Stimulated activated CD4-positive, alpha-beta T cell treated with anti-CD3 and anti-CD28 coated beads, Interleukin-15, amount 100 ng/mL, for 1 hour (primary cell): ENCODE measurements around the gene ABRACL.
"Not testable (repeated sequence)": the region's sequence is repeated elsewhere in the genome, so short reads cannot be mapped to it uniquely, and the experiment has no call there.

ENCODE experiments used
- DNase-seq, 2 donors: peaks; one replicate each; pipeline ENCODE4 v3.0.0-alpha.2; 2020; ENCODE audit warnings: low read depth in 1 of 2, low spot score in 1 of 2

ABRACL gene

GRCh38 chr6:139010674-139011073 lies 17.9 kb upstream of the ABRACL start:
- no peak for DNase-seq

GRCh38 chr6:139011980-139012379 lies 16.6 kb upstream of the ABRACL start:
- no peak for DNase-seq

- no peak for DNase-seq
Measured at GRCh38 chr6:139013185-139013800, 15.3 kb upstream of the ABRACL start.

DNA sequence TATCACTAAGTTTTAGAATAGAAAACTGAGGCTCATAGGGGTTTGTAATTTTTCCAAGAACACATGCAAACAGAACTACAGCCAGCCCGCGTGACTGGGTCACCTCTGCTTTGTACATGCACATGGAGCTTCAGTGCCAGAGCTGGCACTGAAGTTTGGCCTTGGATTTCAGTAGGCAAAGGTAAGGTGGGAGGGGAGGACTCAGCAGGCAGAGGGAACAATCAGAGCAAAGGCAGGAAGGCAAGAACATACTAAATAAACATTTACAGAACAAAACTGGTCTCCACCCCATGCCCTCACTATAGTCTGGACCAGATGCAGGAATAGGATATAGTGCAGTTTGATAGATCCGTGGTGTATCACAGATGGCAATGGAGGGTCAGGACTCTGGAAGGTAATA lies 13.6 kb upstream of the ABRACL start:
- no peak for DNase-seq

DNA sequence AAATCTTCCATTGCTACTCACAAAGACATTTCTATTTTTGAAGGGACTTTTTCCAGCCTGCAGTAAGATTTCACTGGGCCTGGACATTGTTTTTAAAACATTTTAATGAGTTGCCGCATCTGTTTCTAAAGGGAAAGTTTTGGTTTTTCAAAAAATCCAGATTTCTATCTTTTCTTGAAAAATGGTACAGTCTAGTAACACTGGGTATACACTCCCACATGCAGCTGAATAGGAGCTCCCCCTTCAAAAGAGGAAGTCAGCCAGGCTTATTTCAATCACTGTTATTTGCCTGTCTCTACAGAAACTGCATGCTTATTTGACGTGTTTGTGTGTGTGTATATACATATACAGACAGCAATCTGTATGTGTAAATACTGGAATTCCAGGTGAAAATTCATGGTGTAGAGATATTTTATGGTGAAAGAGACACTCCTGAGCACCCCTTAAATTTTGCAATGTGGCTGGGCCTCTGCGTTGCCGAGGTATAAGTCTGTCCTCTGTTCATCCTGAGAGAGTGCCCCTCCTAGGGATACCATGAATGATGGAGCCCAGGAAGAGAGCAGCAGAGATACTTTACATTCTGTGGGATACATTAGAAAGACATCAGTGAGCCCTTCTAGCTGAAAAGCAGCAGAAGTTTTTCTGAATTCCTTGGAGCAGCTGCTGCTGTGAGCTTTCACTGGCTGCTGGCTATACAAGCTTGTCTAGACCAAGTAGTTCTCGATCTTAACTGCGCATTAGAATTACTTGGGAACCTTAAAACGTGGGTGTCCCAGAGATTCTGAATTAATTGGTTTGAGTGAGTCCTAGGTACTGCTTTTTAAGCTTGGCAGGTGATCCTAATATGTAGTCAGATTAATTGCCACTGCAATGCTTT lies 12.0 kb upstream of the ABRACL start:
- no peak for DNase-seq

- DNase-seq = no peak
Measured at GRCh38 chr6:139017227-139017626, 11.3 kb upstream of the ABRACL start.

GRCh38 chr6:139019722-139020121 lies 8.8 kb upstream of the ABRACL start:
- no peak for DNase-seq

- no peak for DNase-seq
Measured at GRCh38 chr6:139020689-139021088, 7.9 kb upstream of the ABRACL start.

DNA sequence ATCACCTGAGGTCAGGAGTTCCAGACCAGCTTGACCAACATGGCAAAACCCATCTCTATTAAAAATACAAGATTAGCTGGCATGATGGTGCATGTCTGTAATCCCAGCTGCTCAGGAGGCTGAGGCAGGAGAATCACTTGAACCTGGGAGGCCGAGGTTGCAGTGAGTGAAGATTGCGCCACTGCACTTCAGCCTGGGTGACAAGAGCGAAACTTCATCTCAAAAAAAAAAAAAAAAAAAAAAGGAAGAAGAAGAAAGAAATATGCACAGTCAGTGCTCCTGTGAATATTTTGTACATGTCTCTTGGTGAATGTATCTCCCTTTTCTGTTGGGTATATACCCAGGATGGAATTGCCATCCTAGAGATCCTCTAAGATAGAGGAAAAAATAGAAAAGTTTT lies 3.1 kb upstream of the ABRACL start:
- DNase-seq = not testable (repeated sequence)

DNA sequence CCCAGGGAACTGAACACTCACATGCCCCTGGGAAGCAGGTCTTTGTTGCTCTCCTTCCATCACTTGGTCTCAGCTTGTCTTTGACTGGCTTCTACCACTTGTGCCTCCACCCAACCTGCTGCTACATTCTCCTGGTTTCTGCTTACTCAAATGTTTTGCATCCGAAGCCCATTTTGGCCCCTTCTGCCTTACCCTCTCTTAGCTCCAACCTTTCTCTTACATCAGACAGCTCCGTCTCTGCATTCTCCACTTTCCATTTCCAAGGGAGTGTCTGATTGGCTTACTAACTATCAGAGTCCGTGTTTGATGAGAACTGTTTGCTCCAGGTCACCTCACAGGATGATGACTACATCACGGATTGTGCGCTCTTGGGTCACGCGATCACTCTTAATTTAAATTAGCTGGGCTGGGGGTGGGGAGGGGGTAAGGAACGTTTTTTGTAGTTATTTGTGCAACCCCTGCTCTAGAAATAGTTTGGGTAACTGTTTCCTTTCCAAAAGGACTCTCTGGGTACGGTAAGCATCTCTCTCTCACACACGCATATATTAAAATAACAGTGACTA lies 844 bp upstream of the ABRACL start:
- DNase-seq = no peak

- DNase-seq = no peak
Measured at GRCh38 chr6:139028215-139028657, 309 bp upstream of the ABRACL start.

DNA sequence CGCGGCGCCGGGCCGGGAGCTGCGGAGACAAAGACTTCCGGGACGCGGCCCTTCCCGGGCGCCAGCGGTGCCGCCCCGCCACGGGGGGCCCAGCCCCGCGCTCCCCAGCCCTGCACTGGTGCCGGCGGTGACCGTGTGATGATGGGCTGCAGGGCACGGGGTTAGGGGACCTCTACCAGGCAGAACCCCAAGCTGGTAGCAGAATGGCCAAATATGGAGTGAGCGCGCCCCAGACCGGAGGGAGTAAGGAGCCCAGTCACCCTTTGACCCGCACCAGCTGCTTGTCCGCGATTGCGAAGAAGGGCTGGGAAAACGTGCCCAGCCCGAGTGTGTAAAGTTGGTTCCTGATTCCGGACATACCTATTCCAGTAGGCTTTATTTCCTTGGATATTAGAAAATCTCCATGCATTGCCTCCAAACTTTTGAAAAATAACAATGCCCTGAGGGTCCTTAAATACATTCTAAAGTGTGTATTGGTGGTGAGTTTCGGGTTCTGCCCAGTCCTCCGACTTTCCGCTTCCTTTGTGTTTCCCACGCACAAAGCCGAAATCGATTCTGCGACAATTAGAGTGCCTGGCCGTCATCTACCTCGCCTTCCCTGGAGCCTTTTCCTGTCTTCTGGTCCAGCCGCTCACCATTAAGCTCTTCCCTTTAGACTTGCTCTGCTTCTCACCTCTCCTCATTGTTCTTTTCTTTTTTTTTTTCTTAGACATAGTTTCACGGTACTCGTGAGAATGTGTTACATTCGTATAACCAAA lies 1.1 kb downstream of the ABRACL start:
- DNase-seq = no peak

DNA sequence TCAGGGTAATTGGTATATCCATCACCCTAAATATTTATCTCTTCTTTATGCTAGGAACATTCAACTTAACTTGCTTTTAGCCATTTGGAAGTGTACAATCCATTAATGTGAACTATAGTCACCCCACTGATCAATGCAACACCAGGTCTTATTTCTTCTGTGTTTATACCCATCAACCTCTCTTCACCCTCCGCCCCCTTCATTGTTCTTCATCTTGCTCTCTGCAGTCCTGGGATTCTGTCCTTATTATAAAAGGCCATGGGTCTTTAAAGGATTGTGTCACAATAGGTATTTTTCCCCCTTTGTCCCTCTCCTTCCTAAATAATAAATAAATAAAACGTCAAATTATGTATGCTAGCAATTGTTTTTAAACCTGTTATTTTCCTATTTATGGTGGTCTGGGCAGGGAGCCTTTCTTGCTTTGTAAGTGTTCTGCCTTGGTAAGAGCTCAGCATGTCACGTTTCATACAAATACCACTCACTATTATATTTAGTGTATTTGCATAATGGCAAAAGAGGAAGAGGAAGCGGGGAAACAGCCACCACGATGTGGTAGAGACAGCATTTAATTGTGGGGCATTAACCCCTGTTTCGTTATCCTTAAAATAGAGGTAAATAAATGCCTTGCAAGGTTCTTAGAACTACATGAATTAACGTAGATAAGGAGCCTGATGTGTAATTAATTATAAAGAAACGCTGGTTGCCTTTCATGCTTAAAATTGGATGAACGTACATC lies 1.9 kb downstream of the ABRACL start:
- no peak for DNase-seq

GRCh38 chr6:139037490-139037889 lies 8.9 kb downstream of the ABRACL start:
- no peak for DNase-seq

GRCh38 chr6:139044250-139044649 lies 15.7 kb downstream of the ABRACL start:
- DNase-seq = no peak

DNA sequence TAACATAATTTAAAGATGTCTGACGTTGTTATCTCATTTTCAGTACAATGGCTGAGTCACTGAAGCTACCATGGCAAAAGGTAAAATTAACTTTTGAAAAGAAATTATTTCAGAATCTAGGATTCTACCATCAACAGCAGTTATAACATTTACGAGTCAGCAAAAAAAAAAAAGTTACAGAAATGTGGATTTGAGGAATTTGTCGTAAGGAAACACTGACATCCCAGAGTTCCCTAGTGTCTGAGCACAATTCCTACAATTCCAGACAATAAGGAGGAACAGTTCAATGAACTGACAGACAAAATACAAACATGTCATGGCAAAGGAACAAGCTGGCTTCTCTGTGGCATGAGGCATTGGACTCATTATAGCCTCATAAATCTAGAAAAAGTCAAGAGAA lies 19.1 kb downstream of the ABRACL start:
- DNase-seq = no peak

GRCh38 chr6:139048912-139049311 lies 20.4 kb downstream of the ABRACL start:
- DNase-seq = not testable (repeated sequence)

DNA sequence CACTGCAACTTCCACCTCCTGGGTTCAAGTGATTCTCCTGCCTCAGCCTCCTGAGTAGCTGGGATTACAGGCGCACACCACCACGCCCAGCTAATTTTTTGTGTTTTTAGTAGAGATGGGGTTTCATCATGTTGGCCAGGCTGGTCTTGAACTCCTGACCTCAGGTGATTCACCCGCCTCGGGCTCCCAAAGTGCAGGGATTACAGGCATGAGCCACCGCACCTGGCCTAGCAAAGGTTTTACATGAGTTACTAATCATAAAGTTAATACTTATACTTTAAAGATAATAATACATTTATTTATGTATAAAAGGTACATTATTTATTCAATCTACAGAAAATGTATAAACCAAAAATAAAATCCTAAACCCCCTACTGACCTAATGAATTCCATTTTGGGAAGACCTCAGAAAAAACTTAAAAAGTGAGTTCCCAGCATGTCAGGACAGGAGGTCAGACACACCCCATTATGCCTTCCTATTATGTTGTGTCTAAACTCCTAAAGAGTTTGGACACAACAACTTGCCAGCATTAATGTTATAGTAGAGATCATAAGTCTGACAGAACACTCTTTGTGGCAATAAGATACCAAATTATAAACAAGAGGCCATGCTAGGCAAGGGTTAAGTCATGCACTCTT lies 21.7 kb downstream of the ABRACL start:
- not testable (repeated sequence) for DNase-seq

DNA sequence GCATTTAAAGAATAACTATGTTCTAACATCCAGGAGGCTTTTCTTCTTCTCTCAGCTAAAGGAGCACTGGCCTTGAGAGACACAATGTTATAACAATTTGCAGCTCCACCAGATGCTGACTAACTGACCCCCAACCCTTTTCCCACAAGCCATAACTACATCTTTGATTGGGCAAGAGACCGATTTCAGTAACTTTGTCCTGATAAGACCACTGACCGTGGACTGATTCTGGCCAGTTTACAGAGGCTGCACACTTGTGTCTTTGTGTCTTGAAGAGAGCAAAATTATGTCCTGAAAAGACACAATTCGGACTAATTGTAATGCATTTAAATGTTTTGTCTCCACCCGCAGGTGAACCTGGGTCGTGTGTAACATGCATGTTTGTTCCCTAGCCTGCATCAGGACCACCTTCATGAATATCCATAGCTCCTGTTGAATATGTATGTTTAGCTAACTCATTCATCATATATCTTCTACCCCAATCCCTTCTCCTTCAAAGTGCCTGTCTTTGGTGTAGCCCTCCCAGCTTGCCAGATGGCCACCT lies 22.3 kb downstream of the ABRACL start:
- DNase-seq = no peak

- DNase-seq = no peak
Measured at GRCh38 chr6:139051396-139052060, 23.0 kb downstream of the ABRACL start.
